ENCODE measurements around the gene KCNJ1.

KCNJ1 gene

GRCh38 chr11:128846985-128847384, 20.1 kb downstream of the KCNJ1 start:
- no peak for DNase-seq

- DNase-seq: peak in 1 of 2 experiments; percentile 6
These were observed 21.7 kb downstream of the KCNJ1 start for GRCh38 chr11:128845334-128845780.

GRCh38 chr11:128843198-128843785, 23.8 kb downstream of the KCNJ1 start:
- DNase-seq: peak in 1 of 2 experiments; percentile 20

GRCh38 chr11:128841461-128842072, 25.5 kb downstream of the KCNJ1 start:
- no peak for DNase-seq

GRCh38 chr11:128840783-128841182, 26.3 kb downstream of the KCNJ1 start:
- DNase-seq: no peak

GRCh38 chr11:128840137-128840536, 27.0 kb downstream of the KCNJ1 start:
- DNase-seq: no peak

- DNase-seq: no peak
These were observed 28.0 kb downstream of the KCNJ1 start for GRCh38 chr11:128839081-128839480.

- DNase-seq: no peak
These were observed 29.5 kb downstream of the KCNJ1 start for GRCh38 chr11:128837627-128838026.

- DNase-seq: no peak
These were observed 31.2 kb downstream of the KCNJ1 start for GRCh38 chr11:128835741-128836430.

GRCh38 chr11:128834157-128834556, 32.9 kb downstream of the KCNJ1 start:
- no peak for DNase-seq

GRCh38 chr11:128832121-128832497, 35.0 kb downstream of the KCNJ1 start:
- no peak for DNase-seq

- peak; percentile 79 to 83 for DNase-seq
These were observed 35.6 kb downstream of the KCNJ1 start for GRCh38 chr11:128831174-128832120.

GRCh38 chr11:128830290-128831173, 36.6 kb downstream of the KCNJ1 start:
- no peak for DNase-seq

GRCh38 chr11:128828350-128828749, 38.7 kb downstream of the KCNJ1 start:
- no peak for DNase-seq

- DNase-seq: no peak
These were observed 39.8 kb downstream of the KCNJ1 start for GRCh38 chr11:128827191-128827893.

- DNase-seq: no peak
These were observed 41.9 kb downstream of the KCNJ1 start for GRCh38 chr11:128825050-128825784.

- no peak for DNase-seq
These were observed 42.7 kb downstream of the KCNJ1 start for GRCh38 chr11:128824191-128825049.

GRCh38 chr11:128823753-128824152, 43.3 kb downstream of the KCNJ1 start:
- DNase-seq: no peak

- DNase-seq: no peak
These were observed 45.0 kb downstream of the KCNJ1 start for GRCh38 chr11:128822130-128822529.

- DNase-seq: no peak
These were observed 45.5 kb downstream of the KCNJ1 start for GRCh38 chr11:128821556-128821955.

Data from AML-193 (cell line).